K562 (cell line): Measurements from ENCODE around the gene CLEC17A. TPM values are rescaled to one million over a fixed set of nuclear protein-coding genes. Genes with fewer than 3 reads are reported as not detected.

Experiments used
- BRD4 ChIP-seq: fragments of 200-600 bp; sonication (generic); IDR thresholded peaks from 2 replicates; pipeline ENCODE4 v1.6.1; 2017; ENCODE audit warnings: inconsistent platforms
- CBFA2T2 ChIP-seq: fragments of 450-650 bp; conservative IDR thresholded peaks from 2 replicates; pipeline ENCODE4 v1.6.1; 2017; ENCODE audit warnings: mild to moderate bottlenecking
- CEBPB ChIP-seq: fragments of 450-650 bp; IDR thresholded peaks from 2 replicates; pipeline ENCODE4 v1.6.1; 2016; ENCODE audit warnings: missing genetic modification characterization, missing compliant biosample characterization
- HDAC1 ChIP-seq, 2 experiments: fragments of 450-650 bp; IDR thresholded peaks; 2 replicates each; pipeline ENCODE4 v1.6.1; 2016 to 2017; ENCODE audit warnings: inconsistent platforms in 1 of 2, mild to moderate bottlenecking in 1 of 2, moderate library complexity in 1 of 2
- L3MBTL2 ChIP-seq: fragments of 450-650 bp; IDR thresholded peaks from 2 replicates; pipeline ENCODE4 v1.6.1; 2016; ENCODE audit warnings: mild to moderate bottlenecking, moderate library complexity
- MCM7 ChIP-seq, 2 experiments: fragments of 450-650 bp; IDR thresholded peaks; 2 replicates each; pipeline ENCODE4 v1.6.1; 2016 to 2018
- MYC ChIP-seq, 2 experiments: fragments of 250-450 bp in 1 of 2; sonication (Bioruptor Pico) in 1 of 2; IDR thresholded peaks; 2 replicates each; pipeline versions ENCODE4 v1.5.1 to v1.6.1; 2012 to 2021; ENCODE audit warnings: low read depth in 2 of 2, borderline replicate concordance in 1 of 2, improper control_type of control experiment in 1 of 2, low read length in 1 of 2, mild to moderate bottlenecking in 1 of 2, moderate library complexity in 1 of 2
- NCOA4 ChIP-seq: fragments of 450-650 bp; IDR thresholded peaks from 2 replicates; pipeline ENCODE4 v1.6.1; 2018; ENCODE audit warnings: mild to moderate bottlenecking; ENCODE audit not compliant: partially characterized antibody
- NFXL1 ChIP-seq: fragments of 450-650 bp; formaldehyde crosslinking; IDR thresholded peaks from 2 replicates; pipeline ENCODE4 v1.4.0; 2021; ENCODE audit warnings: mild to moderate bottlenecking
- NR2C1 ChIP-seq, 2 experiments: fragments of 450-650 bp; IDR thresholded peaks; 2 replicates each; pipeline ENCODE4 v1.6.1; 2017; ENCODE audit warnings: mild to moderate bottlenecking in 2 of 2, antibody characterized with exemption in 1 of 2, inconsistent platforms in 1 of 2, missing compliant biosample characterization in 1 of 2, missing genetic modification characterization in 1 of 2
- PHB ChIP-seq: fragments of 250-450 bp; sonication (Bioruptor Pico); IDR thresholded peaks from 2 replicates; pipeline ENCODE4 v1.5.0; 2021
- RBM15 ChIP-seq: fragments of 200-400 bp; formaldehyde crosslinking; IDR thresholded peaks from 2 replicates; pipeline ENCODE4 v1.6.1; 2018; ENCODE audit warnings: mild to moderate bottlenecking, low read length, moderate library complexity; ENCODE audit not compliant: insufficient read depth
- RBM17 ChIP-seq: fragments of 200-400 bp; formaldehyde crosslinking; IDR thresholded peaks from 2 replicates; pipeline ENCODE4 v1.6.1; 2017; ENCODE audit warnings: low read depth, mild to moderate bottlenecking, low read length, borderline replicate concordance
- RBM25 ChIP-seq: fragments of 200-400 bp; formaldehyde crosslinking; IDR thresholded peaks from 2 replicates; pipeline ENCODE4 v1.6.1; 2018; ENCODE audit warnings: low read length, low read depth, moderate library complexity; ENCODE audit not compliant: severe bottlenecking
- SMARCE1 ChIP-seq: fragments of 450-650 bp; IDR thresholded peaks from 2 replicates; pipeline ENCODE4 v1.7.1; 2016; ENCODE audit warnings: mild to moderate bottlenecking
- SRSF3 ChIP-seq: fragments of 200-400 bp; formaldehyde crosslinking; IDR thresholded peaks from 2 replicates; pipeline ENCODE4 v1.6.1; 2016; ENCODE audit warnings: mild to moderate bottlenecking, low read length, moderate library complexity; ENCODE audit not compliant: insufficient read depth
- USF1 ChIP-seq: sonication (generic); formaldehyde crosslinking; IDR thresholded peaks from 2 replicates; pipeline ENCODE4 v1.9.0; 2022; ENCODE audit warnings: mild to moderate bottlenecking, missing genetic modification reagents
- USF2 ChIP-seq: sonication (generic); formaldehyde crosslinking; IDR thresholded peaks from 2 replicates; pipeline ENCODE4 v1.5.0; 2020; ENCODE audit warnings: missing genetic modification reagents
- ZBTB2 ChIP-seq: fragments of 450-650 bp; IDR thresholded peaks from 2 replicates; pipeline ENCODE4 v1.6.1; 2016; ENCODE audit warnings: antibody characterized with exemption
- ZBTB26 ChIP-seq: fragments of 450-650 bp; formaldehyde crosslinking; IDR thresholded peaks from 2 replicates; pipeline ENCODE4 v1.4.0; 2022; ENCODE audit warnings: missing genetic modification characterization
- ZNF143 ChIP-seq: sonication (generic); formaldehyde crosslinking; IDR thresholded peaks from 2 replicates; pipeline ENCODE4 v1.9.0; 2022; ENCODE audit warnings: mild to moderate bottlenecking, missing genetic modification reagents
- polyA plus RNA-seq, 8 experiments: library from polyadenylated mRNA; depleted of rRNA in 4 of 8; stranded (reverse) in 5 of 8; unstranded in 3 of 8; fragments of >200 nt; fragmentation: Nextera tagmentation in 2 of 8; fragmentation: Illumina TruSeq in 1 of 8; extraction: Ambion mirVana in 2 of 8; extraction: Trizol in 1 of 8; gene quantifications; 2 replicates each; pipeline versions ENCODE4 v1.2.1 to v1.2.3, GENCODE V29; 2011 to 2014; ENCODE audit warnings: inconsistent platforms in 1 of 8, missing spikeins in 1 of 8
- total RNA-seq, 7 experiments: library from RNA; depleted of rRNA in 6 of 7; stranded (reverse); fragments of >200 nt in 6 of 7; fragmentation: Illumina TruSeq in 2 of 7; extraction: Trizol in 2 of 7; gene quantifications; 2 replicates each; pipeline versions ENCODE4 v1.2.1 to v1.2.3, GENCODE V29; 2011 to 2021; ENCODE audit warnings: low replicate concordance in 1 of 7

CLEC17A gene
- total and polyA plus RNA-seq, 9 of the 15 experiments (the other 6 are each of a cell fraction or from before 2014, with no cell fraction given): 0.03 TPM; not detected in 8

GRCh38 chr19:14632286-14632685, 49.4 kb downstream of the CLEC17A start (continued):
- TF ChIP-seq SMARCE1: no peak
- no peak for TF ChIP-seq PHB (CRISPR knock-in tag)
- TF ChIP-seq BRD4: no peak
- TF ChIP-seq MYC (IDR thresholded peaks at IDR 0.05; ENCODE audit: low read depth, low read length): peak; percentile 85
- no peak for TF ChIP-seq MYC (CRISPR knock-in tag; IDR thresholded peaks at IDR 0.05; ENCODE audit: borderline replicate concordance, low read depth)
- TF ChIP-seq RBM17: no peak
- peak; percentile 29; the same call in 1 of the 2 replicates for TF ChIP-seq NR2C1 (IDR thresholded peaks at IDR 0.05)
- no peak for TF ChIP-seq NR2C1 (tag; IDR thresholded peaks at IDR 0.05)
- peak; percentile 8 for TF ChIP-seq RBM25
- TF ChIP-seq USF1 (CRISPR knock-in tag): peak; percentile 91
- TF ChIP-seq NCOA4: no peak
- no peak for TF ChIP-seq RBM15
- no peak for TF ChIP-seq ZBTB26
- TF ChIP-seq NFXL1 (CRISPR knock-in tag): no peak
- TF ChIP-seq CEBPB (tag): peak; percentile 62
- TF ChIP-seq CBFA2T2: peak; percentile 32; the same call in 1 of the 2 replicates
- no peak for TF ChIP-seq MCM7 (IDR thresholded peaks at IDR 0.05)
- TF ChIP-seq USF2 (CRISPR knock-in tag): peak; percentile 91
- TF ChIP-seq HDAC1 (IDR thresholded peaks at IDR 0.05): no peak
- no peak for TF ChIP-seq L3MBTL2
- TF ChIP-seq ZBTB2: no peak
- peak; percentile 85 for TF ChIP-seq ZNF143
- TF ChIP-seq SRSF3: no peak
